Measurements from ENCODE around the gene SYPL1.

GRCh38 chr7:106064316-106064715 lies 47.8 kb downstream of the SYPL1 start:
- no peak for TF ChIP-seq EZH2 (IDR thresholded peaks at IDR 0.05; ENCODE audit: borderline replicate concordance, low read depth, low read length, severe bottlenecking)
- TF ChIP-seq CTCF (IDR thresholded peaks at IDR 0.05; ENCODE audit: borderline replicate concordance, extremely low read depth, low read length, poor library complexity, severe bottlenecking), result no peak
